GM18519 (cell line): ENCODE results near the gene PKD1L1.

Source experiments
- ATAC-seq: cut with Tn5 transposase; IDR thresholded peaks from one replicate; pipeline ENCODE4 v1.9.1; 2021; ENCODE audit warnings: mild to moderate bottlenecking, moderate library complexity; ENCODE audit not compliant: unreplicated experiment, low FRiP score

PKD1L1 gene

GRCh38 chr7:47748041-47748440, 200.2 kb downstream of the PKD1L1 start:
- no peak for ATAC-seq

GRCh38 chr7:47747160-47747559, 201.1 kb downstream of the PKD1L1 start:
- no peak for ATAC-seq

- no peak for ATAC-seq
Measured at GRCh38 chr7:47746468-47746867, 201.8 kb downstream of the PKD1L1 start.

GRCh38 chr7:47744883-47745282, 203.4 kb downstream of the PKD1L1 start:
- ATAC-seq, result no peak

- no peak for ATAC-seq
Measured at GRCh38 chr7:47743965-47744591, 204.2 kb downstream of the PKD1L1 start.

GRCh38 chr7:47741984-47742383, 206.3 kb downstream of the PKD1L1 start:
- no peak for ATAC-seq

- no peak for ATAC-seq
Measured at GRCh38 chr7:47739891-47740290, 208.4 kb downstream of the PKD1L1 start.

- no peak for ATAC-seq
Measured at GRCh38 chr7:47739301-47739875, 208.9 kb downstream of the PKD1L1 start.

GRCh38 chr7:47738563-47739166, 209.6 kb downstream of the PKD1L1 start:
- ATAC-seq, result no peak

GRCh38 chr7:47737601-47738000, 210.7 kb downstream of the PKD1L1 start:
- no peak for ATAC-seq

- no peak for ATAC-seq
Measured at GRCh38 chr7:47735431-47736345, 212.6 kb downstream of the PKD1L1 start.

- no peak for ATAC-seq
Measured at GRCh38 chr7:47734949-47735291, 213.3 kb downstream of the PKD1L1 start.

- no peak for ATAC-seq
Measured at GRCh38 chr7:47734287-47734948, 213.8 kb downstream of the PKD1L1 start.

- no peak for ATAC-seq
Measured at GRCh38 chr7:47730142-47730541, 218.1 kb downstream of the PKD1L1 start.

- ATAC-seq, result no peak
Measured at GRCh38 chr7:47726047-47726726, 222.1 kb downstream of the PKD1L1 start.

GRCh38 chr7:47725031-47725780, 223.1 kb downstream of the PKD1L1 start:
- no peak for ATAC-seq
